Inflammatory macrophage treated with lipopolysaccharide for 4 hours (primary cell): ENCODE results near the gene EDAR.

Source experiments
- DNase-seq: peaks from one replicate; pipeline ENCODE4 v3.0.0-alpha.2; 2020

EDAR gene

GRCh38 chr2:108845923-108846322 is 143.1 kb downstream of the EDAR start:
- DNase-seq: no peak
